WI38 (cell line): ENCODE measurements around the gene HLA-C.

Experiments
- H3K4me3 ChIP-seq: 2 replicates; pipeline ENCODE4 v1.5.1; 2011; ENCODE audit warnings: low read depth, mild to moderate bottlenecking, control low read depth, low read length
- TF ChIP-seq, protein P1 (sequence below): IDR thresholded peaks from 2 replicates; pipeline ENCODE4 v1.5.1; 2012; ENCODE audit warnings: low read depth, mild to moderate bottlenecking, control low read depth, low read length

The HLA-C gene

DNA sequence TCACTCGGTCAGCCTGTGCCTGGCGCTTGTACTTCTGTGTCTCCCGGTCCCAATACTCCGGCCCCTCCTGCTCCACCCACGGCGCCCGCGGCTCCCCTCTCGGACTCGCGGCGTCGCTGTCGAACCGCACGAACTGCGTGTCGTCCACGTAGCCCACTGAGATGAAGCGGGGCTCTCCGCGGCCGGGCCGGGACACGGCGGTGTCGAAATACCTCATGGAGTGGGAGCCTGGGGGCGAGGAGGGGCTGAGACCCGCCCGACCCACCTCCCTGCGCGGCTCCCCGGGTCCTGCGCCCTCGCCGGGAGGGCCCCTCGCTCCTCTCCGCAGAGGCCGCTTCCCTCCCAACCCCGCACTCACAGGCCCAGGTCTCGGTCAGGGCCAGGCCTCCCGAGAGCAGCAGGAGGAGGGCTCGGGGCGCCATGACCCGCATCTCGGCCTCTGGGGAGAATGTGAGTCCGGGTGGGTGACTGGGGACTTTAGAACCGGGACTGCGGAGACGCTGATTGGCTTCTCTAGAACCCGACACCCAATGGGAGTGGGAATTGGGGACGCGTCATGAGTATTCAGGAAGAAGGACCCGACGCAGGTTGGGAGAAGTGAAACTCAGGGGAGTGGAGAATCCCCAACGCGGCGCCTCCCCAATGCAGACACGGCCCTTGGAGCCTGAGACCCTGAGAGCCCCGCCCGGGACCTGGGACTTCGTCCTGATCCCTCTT lies at the start of gene HLA-C:
Gene HLA-C (minus strand): TSS at position 452 of the 717 bp plus-strand sequence. CDS start 21 bp downstream, at position 431.
- TF ChIP-seq, protein P1, sequence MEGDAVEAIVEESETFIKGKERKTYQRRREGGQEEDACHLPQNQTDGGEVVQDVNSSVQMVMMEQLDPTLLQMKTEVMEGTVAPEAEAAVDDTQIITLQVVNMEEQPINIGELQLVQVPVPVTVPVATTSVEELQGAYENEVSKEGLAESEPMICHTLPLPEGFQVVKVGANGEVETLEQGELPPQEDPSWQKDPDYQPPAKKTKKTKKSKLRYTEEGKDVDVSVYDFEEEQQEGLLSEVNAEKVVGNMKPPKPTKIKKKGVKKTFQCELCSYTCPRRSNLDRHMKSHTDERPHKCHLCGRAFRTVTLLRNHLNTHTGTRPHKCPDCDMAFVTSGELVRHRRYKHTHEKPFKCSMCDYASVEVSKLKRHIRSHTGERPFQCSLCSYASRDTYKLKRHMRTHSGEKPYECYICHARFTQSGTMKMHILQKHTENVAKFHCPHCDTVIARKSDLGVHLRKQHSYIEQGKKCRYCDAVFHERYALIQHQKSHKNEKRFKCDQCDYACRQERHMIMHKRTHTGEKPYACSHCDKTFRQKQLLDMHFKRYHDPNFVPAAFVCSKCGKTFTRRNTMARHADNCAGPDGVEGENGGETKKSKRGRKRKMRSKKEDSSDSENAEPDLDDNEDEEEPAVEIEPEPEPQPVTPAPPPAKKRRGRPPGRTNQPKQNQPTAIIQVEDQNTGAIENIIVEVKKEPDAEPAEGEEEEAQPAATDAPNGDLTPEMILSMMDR, result no peak

DNA sequence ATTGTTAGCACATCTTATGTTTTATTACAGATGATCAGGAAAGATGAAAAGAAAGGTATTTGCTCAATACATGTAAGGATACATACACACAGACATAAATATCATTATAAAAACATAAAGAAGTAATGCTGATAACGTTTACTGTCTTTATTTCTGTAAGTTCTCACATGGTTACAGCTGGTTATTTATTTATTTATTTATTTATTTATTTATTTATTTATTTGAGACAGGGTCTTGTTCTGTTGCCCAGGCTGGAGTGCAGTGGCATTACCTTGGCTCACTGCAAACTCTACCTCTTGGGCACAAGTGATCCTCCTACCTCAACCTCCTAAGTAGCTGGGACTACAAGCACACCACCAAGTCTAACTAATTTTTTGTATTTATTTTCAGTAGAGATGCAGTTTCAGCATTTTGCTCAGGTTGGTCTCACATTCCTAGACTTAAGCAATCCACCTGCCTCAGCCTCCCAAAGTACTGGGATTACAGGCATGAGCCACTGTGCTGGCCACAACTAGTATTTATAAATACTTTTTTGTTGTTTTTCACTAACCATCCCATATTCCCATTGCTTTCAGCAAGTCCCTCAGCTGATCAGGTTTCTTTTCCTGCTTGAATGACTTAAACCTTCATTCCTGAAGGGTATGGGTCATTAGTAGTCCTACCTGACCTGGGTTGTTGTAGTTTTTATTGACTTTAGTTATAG lies 49.3 kb upstream of the HLA-C start:
- H3K4me3 ChIP-seq, result no peak overlapping the region
- TF ChIP-seq, protein P1, result no peak

More for the DNA sequence above, at the start of gene HLA-C:
- H3K4me3 ChIP-seq, result peak within 1 kb of the TSS; percentile 89

GRCh38 chr6:31317036-31317435 lies 45.1 kb upstream of the HLA-C start:
- TF ChIP-seq, protein P1, result no peak
- H3K4me3 ChIP-seq, result no peak overlapping the region

DNA sequence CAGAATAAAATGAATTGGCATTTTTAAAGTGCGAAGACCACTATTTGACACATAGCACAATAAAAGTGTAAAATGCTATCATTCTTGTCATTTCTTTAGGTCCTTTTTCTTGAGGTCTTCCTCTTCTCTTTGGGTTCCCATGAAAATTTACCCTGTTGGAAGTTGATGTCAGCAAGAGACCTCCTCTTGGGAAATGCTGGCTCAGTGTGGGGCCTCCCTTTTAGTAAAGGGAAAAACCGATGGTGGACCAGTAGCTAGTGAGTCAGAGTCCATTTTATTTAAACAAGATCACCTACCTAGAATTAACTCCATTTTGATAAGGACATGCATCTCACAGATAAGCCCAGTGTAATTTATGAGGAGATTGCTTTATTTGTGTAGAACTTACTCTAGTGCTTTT lies 37.7 kb upstream of the HLA-C start:
- H3K4me3 ChIP-seq, result no peak overlapping the region
- TF ChIP-seq, protein P1, result no peak

- H3K4me3 ChIP-seq, result no peak overlapping the region
- TF ChIP-seq, protein P1, result no peak
These were observed 36.9 kb upstream of the HLA-C start for GRCh38 chr6:31308845-31309175.

GRCh38 chr6:31308050-31308844 lies 36.4 kb upstream of the HLA-C start:
- TF ChIP-seq, protein P1, result no peak
- no peak overlapping the region for H3K4me3 ChIP-seq
